Activated CD8-positive, alpha-beta memory T cell treated with anti-CD3 and anti-CD28 coated beads, Interleukin-2, amount 10 ng/mL, durations not matched to agents 7 days and 5 days (primary cell): ENCODE data around the gene CYP27B1. TPM values are rescaled to one million over a fixed set of nuclear protein-coding genes. Genes with fewer than 3 reads are reported as not detected.
"Not testable (repeated sequence)": the region's sequence is repeated elsewhere in the genome, so short reads cannot be mapped to it uniquely, and the experiment has no call there.

Experiments used
- ATAC-seq: fragments of 150-1000 bp; cut with Tn5 transposase; one replicate; pipeline ENCODE4 v1.10.0; 2021; ENCODE audit warnings: moderate library complexity
- CTCF ChIA-PET: fragments of 350-600 bp; sonication (Branson Sonifier 250); formaldehyde crosslinking; loops from one replicate; lab custom pipeline; 2021; ENCODE audit warnings: antibody characterized with exemption; lab: Charles Lee
- DNase-seq: peaks from one replicate; pipeline ENCODE4 v3.0.0-alpha.2; 2020
- H3K27ac Mint-ChIP-seq: one replicate; pipeline ENCODE4 v1.8.0; 2021; ENCODE audit warnings: mild to moderate bottlenecking, mixed read lengths
- H3K27me3 Mint-ChIP-seq: one replicate; pipeline ENCODE4 v1.8.0; 2021; ENCODE audit warnings: mixed read lengths
- H3K36me3 Mint-ChIP-seq: one replicate; pipeline ENCODE4 v1.8.0; 2021; ENCODE audit warnings: mild to moderate bottlenecking, mixed read lengths
- H3K4me1 Mint-ChIP-seq: one replicate; pipeline ENCODE4 v1.8.0; 2021; ENCODE audit warnings: mixed read lengths
- H3K4me3 Mint-ChIP-seq: one replicate; pipeline ENCODE4 v1.8.0; 2021; ENCODE audit warnings: mild to moderate bottlenecking, moderate library complexity, mixed read lengths
- H3K9me3 Mint-ChIP-seq: one replicate; pipeline ENCODE4 v1.8.0; 2022; ENCODE audit warnings: low read depth, mixed read lengths
- microRNA-seq: library from miRNA; unstranded; fragments of <30 nt; microRNA quantifications from one replicate; pipeline ENCODE4 v1.2.0, GENCODE V29; 2022
- total RNA-seq, 2 experiments: library from RNA; stranded (reverse); gene quantifications; one replicate each; pipeline ENCODE4 v1.2.3, GENCODE V29; 2021

CYP27B1 gene
- total RNA-seq, 2 experiments from 2014 or later = 4.5 to 5.4 TPM

- peaks cover 27% of the 10 kb centered on the region for H3K36me3 Mint-ChIP-seq
- H3K4me1 Mint-ChIP-seq = no peaks in the 10 kb centered on the region
- no peak overlapping the region for H3K4me3 Mint-ChIP-seq
- no peak overlapping the region for H3K27ac Mint-ChIP-seq
- CTCF ChIA-PET = no interaction called here
- H3K27me3 Mint-ChIP-seq = no peaks in the 10 kb centered on the region
- no peaks in the 10 kb centered on the region for H3K9me3 Mint-ChIP-seq
- ATAC-seq (no peak), DNase-seq (no peak)
Measured at GRCh38 chr12:57716305-57716704, 50.6 kb downstream of the CYP27B1 start.

GRCh38 chr12:57715786-57716185 is 51.1 kb downstream of the CYP27B1 start:
- H3K4me1 Mint-ChIP-seq = no peaks in the 10 kb centered on the region
- H3K36me3 Mint-ChIP-seq = peaks cover 30% of the 10 kb centered on the region
- ATAC-seq = no peak
- CTCF ChIA-PET = no interaction called here
- DNase-seq = no peak
- H3K27ac Mint-ChIP-seq = no peak overlapping the region
- H3K27me3 Mint-ChIP-seq = no peaks in the 10 kb centered on the region
- H3K9me3 Mint-ChIP-seq = no peaks in the 10 kb centered on the region
- H3K4me3 Mint-ChIP-seq = no peak overlapping the region

- H3K9me3 Mint-ChIP-seq, H3K27me3 Mint-ChIP-seq, H3K27ac Mint-ChIP-seq, CTCF ChIA-PET, DNase-seq, H3K4me3 Mint-ChIP-seq, H3K4me1 Mint-ChIP-seq, ATAC-seq: not testable (repeated sequence)
- peaks cover 32% of the 10 kb centered on the region for H3K36me3 Mint-ChIP-seq
Measured at GRCh38 chr12:57715036-57715748, 51.7 kb downstream of the CYP27B1 start.

GRCh38 chr12:57713209-57713608 is 53.7 kb downstream of the CYP27B1 start:
- peaks cover 8% of the 10 kb centered on the region for H3K4me1 Mint-ChIP-seq
- no peaks in the 10 kb centered on the region for H3K9me3 Mint-ChIP-seq
- no peak for DNase-seq
- H3K4me3 Mint-ChIP-seq = no peak overlapping the region
- no peak for ATAC-seq
- no peaks in the 10 kb centered on the region for H3K27me3 Mint-ChIP-seq
- no peak overlapping the region for H3K27ac Mint-ChIP-seq
- H3K36me3 Mint-ChIP-seq = peaks cover 35% of the 10 kb centered on the region
- CTCF ChIA-PET = interaction anchor here (0.8 to 1.9 kb wide), 3 partner anchors 15 to 130 kb away, joined by 3 to 4 read pairs (median 3); partner anchors contain the start of gene B4GALNT1

GRCh38 chr12:57712701-57713100 is 54.2 kb downstream of the CYP27B1 start:
- Mint-ChIP-seq H3K36me3 (peaks cover 31% of the 10 kb centered on the region), H3K4me1 (peaks cover 8% of the 10 kb centered on the region), H3K9me3 (no peaks in the 10 kb centered on the region), H3K27ac (no peak overlapping the region), H3K4me3 (no peak overlapping the region), H3K27me3 (no peaks in the 10 kb centered on the region)
- ATAC-seq (no peak), DNase-seq (no peak)
- CTCF ChIA-PET = interaction anchor here (0.8 to 1.9 kb wide), 3 partner anchors 14 to 129 kb away, joined by 3 to 4 read pairs (median 4); partner anchors contain the start of gene B4GALNT1

Small RNAs within 50 kb of the gene (microRNA-seq; reads per million reads assigned to microRNA genes)
- not detected for gene MIR6759

Other genes starting within 250 kb of the CYP27B1 start
- 10 to 100 TPM; 15.3 to 15.9 TPM for gene DDIT3, start 246.6 kb downstream of the CYP27B1 start, total RNA-seq
- gene MBD6, start 244.3 kb downstream of the CYP27B1 start, total RNA-seq = 10 to 100 TPM; 80.9 to 85.4 TPM
- 10 to 100 TPM; 90.8 to 99.0 TPM for gene DCTN2, start 219.9 kb downstream of the CYP27B1 start, total RNA-seq
- gene KIF5A, start 217.0 kb downstream of the CYP27B1 start, total RNA-seq = 1 to 10 TPM; 1.9 to 2.1 TPM
- 10 to 100 TPM; 21.4 to 22.2 TPM for gene PIP4K2C, start 175.9 kb downstream of the CYP27B1 start, total RNA-seq
- 10 to 100 TPM; 20.8 to 21.2 TPM for gene DTX3, start 162.3 kb downstream of the CYP27B1 start, total RNA-seq
- under 1 TPM; 0.70 to 0.84 TPM for gene ARHGEF25, start 155.6 kb downstream of the CYP27B1 start, total RNA-seq
- gene B4GALNT1, start 133.9 kb downstream of the CYP27B1 start, total RNA-seq = 1 to 10 TPM; 2.4 to 8.2 TPM
- gene OS9, start 72.9 kb downstream of the CYP27B1 start, total RNA-seq = 100 to 1,000 TPM; 117 to 123 TPM
- 10 to 100 TPM; 70.7 to 72.7 TPM for gene AGAP2, start 28.3 kb downstream of the CYP27B1 start, total RNA-seq
- 10 to 100 TPM in 1 of 2 experiments, 1 to 10 TPM in 1; 10.0 to 19.4 TPM for gene TSPAN31, start 22.0 kb downstream of the CYP27B1 start, total RNA-seq
- gene CDK4, start 14.8 kb downstream of the CYP27B1 start, total RNA-seq = 100 to 1,000 TPM; 127 to 167 TPM
- gene MARCHF9, start 12.0 kb downstream of the CYP27B1 start, total RNA-seq = 10 to 100 TPM; 21.0 to 24.9 TPM
- 10 to 100 TPM; 22.1 to 32.1 TPM for gene METTL1, start 5.0 kb upstream of the CYP27B1 start, total RNA-seq
- 1 to 10 TPM; 3.9 to 4.1 TPM for gene EEF1AKMT3, start 5.5 kb upstream of the CYP27B1 start, total RNA-seq
- 10 to 100 TPM; 32.2 to 45.8 TPM for gene TSFM, start 15.7 kb upstream of the CYP27B1 start, total RNA-seq
- 1 to 10 TPM in 1 of 2 experiments, under 1 TPM in 1; 0.79 to 2.0 TPM for gene AVIL, start 51.7 kb upstream of the CYP27B1 start, total RNA-seq
- gene CTDSP2, start 79.7 kb upstream of the CYP27B1 start, total RNA-seq = 100 to 1,000 TPM in 1 of 2 experiments, 10 to 100 TPM in 1; 76.2 to 103 TPM
- 10 to 100 TPM; 14.8 to 21.0 TPM for gene ATP23, start 174.5 kb upstream of the CYP27B1 start, total RNA-seq